OCI-LY1 (cell line): ENCODE measurements around the gene SHFL.

Experiments
- H2AFZ ChIP-seq: fragments of 200-600 bp; sonication (generic), shearing (Covaris generic); 2 replicates; pipeline ENCODE4 v1.6.0; 2014; ENCODE audit warnings: antibody characterized with exemption, mild to moderate bottlenecking, low read length
- H3F3A ChIP-seq: fragments of 200-600 bp; sonication (generic), shearing (Covaris generic); 2 replicates; pipeline ENCODE4 v1.6.0; 2014; ENCODE audit warnings: mild to moderate bottlenecking, antibody characterized with exemption, low read length, moderate library complexity; ENCODE audit not compliant: insufficient read depth
- H3K27ac ChIP-seq: fragments of 200-600 bp; sonication (generic); 2 replicates; pipeline ENCODE4 v1.5.1; 2014; ENCODE audit warnings: low read length, mixed run types, mild to moderate bottlenecking, low read depth; ENCODE audit not compliant: poor library complexity, severe bottlenecking
- H3K27me3 ChIP-seq: fragments of 200-600 bp; sonication (generic); 2 replicates; pipeline ENCODE4 v1.6.0; 2014; ENCODE audit warnings: antibody characterized with exemption, mild to moderate bottlenecking, low read length, moderate library complexity; ENCODE audit not compliant: insufficient read depth
- H3K36me3 ChIP-seq: fragments of 200-600 bp; sonication (generic); 2 replicates; pipeline ENCODE4 v1.6.1; 2014; ENCODE audit warnings: mild to moderate bottlenecking, antibody characterized with exemption, low read length, moderate library complexity, mixed read lengths; ENCODE audit not compliant: insufficient read depth
- H3K4me1 ChIP-seq: fragments of 200-600 bp; sonication (generic); 2 replicates; pipeline ENCODE4 v1.5.1; 2014; ENCODE audit warnings: mild to moderate bottlenecking, low read length, moderate library complexity; ENCODE audit not compliant: insufficient read depth, severe bottlenecking
- H3K4me2 ChIP-seq: fragments of 200-600 bp; sonication (generic), shearing (Covaris generic); 2 replicates; pipeline ENCODE4 v1.6.1; 2014; ENCODE audit warnings: low read length
- H3K4me3 ChIP-seq: fragments of 200-600 bp; sonication (generic); 2 replicates; pipeline ENCODE4 v1.5.1; 2014; ENCODE audit warnings: low read length, low read depth, mild to moderate bottlenecking, mixed read lengths; ENCODE audit not compliant: poor library complexity, severe bottlenecking
- H3K79me2 ChIP-seq: fragments of 200-600 bp; shearing (Covaris generic); 2 replicates; pipeline ENCODE4 v1.6.1; 2016; ENCODE audit warnings: mixed run types, low read length, mixed read lengths; ENCODE audit not compliant: insufficient read depth
- H3K9ac ChIP-seq: fragments of 200-600 bp; sonication (generic), shearing (Covaris generic); 2 replicates; pipeline ENCODE4 v1.6.1; 2014; ENCODE audit warnings: mild to moderate bottlenecking, low read length, mixed read lengths
- H3K9me2 ChIP-seq: fragments of 200-600 bp; sonication (generic), shearing (Covaris generic); 2 replicates; pipeline ENCODE4 v1.6.1; 2014; ENCODE audit warnings: low read depth, mild to moderate bottlenecking, low read length, mixed read lengths
- H3K9me3 ChIP-seq: fragments of 200-600 bp; shearing (Covaris generic); 2 replicates; pipeline ENCODE4 v1.6.1; 2014; ENCODE audit warnings: low read length, mixed read lengths
- H4K20me1 ChIP-seq: fragments of 200-600 bp; sonication (generic), shearing (Covaris generic); 2 replicates; pipeline ENCODE4 v1.6.0; 2016; ENCODE audit warnings: mild to moderate bottlenecking, low read length; ENCODE audit not compliant: insufficient read depth
- EZH2 ChIP-seq: fragments of 200-600 bp; sonication (generic), shearing (Covaris generic); IDR thresholded peaks from 2 replicates; pipeline ENCODE4 v1.8.0; 2017; ENCODE audit warnings: borderline replicate concordance, mixed run types, mild to moderate bottlenecking, antibody characterized with exemption, low read length, moderate library complexity, mixed read lengths
- TF ChIP-seq, protein P1 (sequence below): fragments of 200-600 bp; sonication (generic), shearing (Covaris generic); IDR thresholded peaks from 2 replicates; pipeline ENCODE4 v1.5.1; 2017; ENCODE audit warnings: mild to moderate bottlenecking, antibody characterized with exemption, low read length, moderate library complexity, mixed read lengths

The SHFL gene

DNA sequence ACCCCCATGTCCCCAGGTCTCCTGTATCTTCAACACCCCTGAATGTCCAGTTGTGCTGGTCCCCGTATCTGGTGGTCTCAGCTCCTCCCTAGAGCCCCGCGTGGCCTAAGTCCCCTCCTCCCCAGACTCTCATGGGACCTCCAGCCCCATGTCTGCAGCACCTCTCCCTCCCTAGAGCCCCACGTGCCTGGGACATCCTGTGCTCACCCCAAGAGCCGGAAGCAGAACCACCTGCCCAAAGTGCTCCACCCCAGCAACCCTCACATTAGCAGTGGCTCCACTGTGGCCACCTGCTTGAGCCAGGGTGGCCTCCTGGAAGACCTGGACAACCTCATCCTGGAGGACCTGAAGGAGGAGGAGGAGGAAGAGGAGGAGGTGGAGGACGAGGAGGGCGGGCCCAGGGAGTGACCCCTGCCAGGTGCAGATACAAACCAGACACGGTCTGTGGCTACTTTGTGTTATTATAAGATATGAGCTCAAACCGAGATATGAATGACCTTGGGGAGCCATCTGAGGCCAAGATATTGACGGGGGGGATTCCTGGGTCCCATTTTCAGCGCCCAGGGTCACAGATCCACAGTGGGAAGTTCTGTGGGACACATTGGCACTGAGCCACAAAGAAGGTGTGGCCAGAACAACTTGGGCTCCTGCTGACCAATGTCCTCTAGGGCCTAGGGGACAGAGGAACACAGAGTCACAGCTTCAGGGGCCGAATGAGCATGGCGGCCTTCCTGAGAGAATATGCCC lies 6.0 kb downstream of the SHFL start:
- Histone ChIP-seq H3K27ac (peak overlapping the region; percentile 33), H3K4me3 (no peak overlapping the region), H2AFZ (no peak overlapping the region), H3K9me2 (no peaks in the 10 kb centered on the region), H3K9me3 (no peaks in the 10 kb centered on the region), H3K9ac (no peak overlapping the region), H3K4me2 (no peak overlapping the region), H3K79me2 (no peaks in the 10 kb centered on the region), H3F3A (no peaks in the 10 kb centered on the region; the same call in 1 of the 2 replicates), H3K27me3 (no peaks in the 10 kb centered on the region), H3K36me3 (peaks cover 45% of the 10 kb centered on the region), H4K20me1 (no peaks in the 10 kb centered on the region), H3K4me1 (peaks cover 21% of the 10 kb centered on the region)
- TF ChIP-seq, protein P1, sequence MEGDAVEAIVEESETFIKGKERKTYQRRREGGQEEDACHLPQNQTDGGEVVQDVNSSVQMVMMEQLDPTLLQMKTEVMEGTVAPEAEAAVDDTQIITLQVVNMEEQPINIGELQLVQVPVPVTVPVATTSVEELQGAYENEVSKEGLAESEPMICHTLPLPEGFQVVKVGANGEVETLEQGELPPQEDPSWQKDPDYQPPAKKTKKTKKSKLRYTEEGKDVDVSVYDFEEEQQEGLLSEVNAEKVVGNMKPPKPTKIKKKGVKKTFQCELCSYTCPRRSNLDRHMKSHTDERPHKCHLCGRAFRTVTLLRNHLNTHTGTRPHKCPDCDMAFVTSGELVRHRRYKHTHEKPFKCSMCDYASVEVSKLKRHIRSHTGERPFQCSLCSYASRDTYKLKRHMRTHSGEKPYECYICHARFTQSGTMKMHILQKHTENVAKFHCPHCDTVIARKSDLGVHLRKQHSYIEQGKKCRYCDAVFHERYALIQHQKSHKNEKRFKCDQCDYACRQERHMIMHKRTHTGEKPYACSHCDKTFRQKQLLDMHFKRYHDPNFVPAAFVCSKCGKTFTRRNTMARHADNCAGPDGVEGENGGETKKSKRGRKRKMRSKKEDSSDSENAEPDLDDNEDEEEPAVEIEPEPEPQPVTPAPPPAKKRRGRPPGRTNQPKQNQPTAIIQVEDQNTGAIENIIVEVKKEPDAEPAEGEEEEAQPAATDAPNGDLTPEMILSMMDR = no peak
- TF ChIP-seq EZH2 = no peak

DNA sequence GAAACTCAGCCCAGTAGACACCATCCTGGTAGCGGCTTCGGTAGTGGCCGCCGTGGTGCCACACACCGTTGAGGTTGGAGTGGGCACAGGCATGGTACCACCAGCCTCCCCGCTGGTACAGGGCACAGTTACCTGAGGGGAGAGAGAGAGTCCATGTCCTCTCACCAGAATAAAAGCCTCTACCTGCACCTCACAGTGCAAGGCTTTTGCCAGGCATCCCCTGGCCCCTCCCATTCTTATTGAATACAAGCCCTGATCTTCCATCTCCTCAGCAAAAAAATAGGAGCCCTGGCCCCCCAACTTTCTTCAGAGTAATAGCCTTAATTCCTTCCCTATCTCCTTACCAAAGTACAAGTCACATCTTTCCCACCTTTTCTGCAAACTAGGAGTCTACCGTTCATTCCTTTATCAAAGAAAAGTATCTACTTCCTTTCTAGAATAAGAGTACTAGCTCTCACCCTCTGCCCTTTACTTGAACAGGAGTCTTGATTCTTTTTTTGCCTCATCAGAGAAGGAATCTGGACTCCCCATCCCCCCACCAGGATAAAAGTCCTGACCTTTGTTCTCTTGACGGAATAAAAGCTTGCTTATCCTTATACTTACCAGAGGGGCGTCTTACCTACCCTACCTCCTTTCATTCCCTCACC lies 6.7 kb downstream of the SHFL start:
- H4K20me1 ChIP-seq = no peaks in the 10 kb centered on the region
- H3K79me2 ChIP-seq = no peaks in the 10 kb centered on the region
- no peaks in the 10 kb centered on the region for H3K9me3 ChIP-seq
- no peak overlapping the region for H3K27ac ChIP-seq
- peaks cover 45% of the 10 kb centered on the region for H3K36me3 ChIP-seq
- peaks cover 19% of the 10 kb centered on the region for H3K4me1 ChIP-seq
- H3K4me3 ChIP-seq = no peak overlapping the region
- H3F3A ChIP-seq = no peaks in the 10 kb centered on the region; the same call in 1 of the 2 replicates
- H3K27me3 ChIP-seq = no peaks in the 10 kb centered on the region
- H3K9me2 ChIP-seq = no peaks in the 10 kb centered on the region
- TF ChIP-seq, protein P1 = no peak
- TF ChIP-seq EZH2 = no peak
- no peak overlapping the region for H2AFZ ChIP-seq
- H3K4me2 ChIP-seq = no peak overlapping the region
- H3K9ac ChIP-seq = no peak overlapping the region

DNA sequence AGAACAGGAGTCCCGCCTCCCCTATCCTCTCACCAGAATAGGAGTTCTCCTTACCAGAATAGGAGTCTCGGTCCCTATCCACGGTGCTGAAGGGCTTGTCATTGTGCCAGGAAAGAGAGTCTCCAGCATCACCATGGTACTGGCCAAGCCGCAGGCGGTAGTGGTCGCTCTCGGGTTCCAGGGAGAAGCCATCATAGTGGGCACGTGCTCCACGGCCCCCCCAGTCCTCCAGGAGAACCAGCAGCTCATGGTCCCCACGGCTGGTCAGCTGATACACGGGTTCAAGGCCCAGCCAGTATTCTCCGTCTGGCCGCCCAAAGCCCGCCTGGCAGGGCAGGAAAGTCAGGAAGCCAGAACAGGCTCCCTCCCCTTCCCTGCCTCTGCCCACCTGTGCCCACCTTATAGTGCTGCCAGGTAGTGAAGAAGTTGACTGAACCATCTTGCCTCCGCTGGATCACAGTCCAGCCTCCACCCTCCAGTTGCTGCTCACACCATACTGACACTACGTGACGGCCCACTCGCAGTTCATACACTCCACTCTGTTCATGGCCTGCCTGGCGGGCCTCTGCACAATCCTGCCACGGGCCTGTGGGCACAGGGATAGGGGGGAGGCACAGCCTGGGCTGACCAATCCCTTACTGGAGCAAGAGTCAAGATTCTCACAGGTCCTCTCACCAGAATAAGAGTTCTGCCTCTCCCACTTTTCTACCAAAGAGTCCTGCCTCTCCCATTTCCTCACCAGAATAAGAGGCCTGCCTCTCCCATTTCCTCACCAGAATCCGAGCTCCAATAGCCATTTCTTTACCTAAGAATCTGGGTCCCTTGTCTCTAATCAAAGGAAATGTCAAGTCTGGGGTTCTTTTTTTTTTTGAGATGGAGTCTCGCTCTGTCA lies 7.4 kb downstream of the SHFL start:
- H3K4me3 ChIP-seq = no peak overlapping the region
- H4K20me1 ChIP-seq = no peaks in the 10 kb centered on the region
- H3K27ac ChIP-seq = no peak overlapping the region
- H3F3A ChIP-seq = no peaks in the 10 kb centered on the region; the same call in 1 of the 2 replicates
- peaks cover 45% of the 10 kb centered on the region for H3K36me3 ChIP-seq
- H3K9ac ChIP-seq = no peak overlapping the region
- H3K9me3 ChIP-seq = no peaks in the 10 kb centered on the region
- no peaks in the 10 kb centered on the region for H3K27me3 ChIP-seq
- no peaks in the 10 kb centered on the region for H3K79me2 ChIP-seq
- H3K4me1 ChIP-seq = peaks cover 19% of the 10 kb centered on the region
- H3K4me2 ChIP-seq = no peak overlapping the region
- H2AFZ ChIP-seq = no peak overlapping the region
- TF ChIP-seq, protein P1 = no peak
- no peak for TF ChIP-seq EZH2
- no peaks in the 10 kb centered on the region for H3K9me2 ChIP-seq
